IMR-90 (cell line): Measurements from ENCODE around the gene LAMA2. TPM values are rescaled to one million over a fixed set of nuclear protein-coding genes. Genes with fewer than 3 reads are reported as not detected.

Experiments used
- ATAC-seq: fragments of 200-7000 bp; cut with Tn5 transposase; 2 replicates; pipeline ENCODE4 v1.9.1; 2020; ENCODE audit warnings: low read depth, mild to moderate bottlenecking, moderate library complexity
- BruUV-seq: library from RNA; stranded (reverse); fragments of 400-500 nt; replicated peaks from 2 replicates; lab custom pipeline; 2021; lab: Mats Ljungman, UMichigan
- CTCF ChIA-PET: fragments of 300-600 bp; formaldehyde crosslinking; extraction: SDS; loops from one replicate; lab custom pipeline; 2021; ENCODE audit warnings: antibody characterized with exemption; lab: Yijun Ruan, JAX
- POLR2A ChIA-PET: fragments of 300-600 bp; sonication (Branson Sonifier 250); formaldehyde crosslinking; loops from one replicate; lab custom pipeline; 2022; ENCODE audit warnings: antibody characterized with exemption; ENCODE audit not compliant: unreplicated experiment; lab: Charles Lee
- DNase-seq: peaks from one replicate; pipeline ENCODE4 v3.0.0; 2013
- H2AFZ ChIP-seq: replicated peaks from 2 replicates; pipeline ENCODE3; 2013; ENCODE audit warnings: low read length, mild to moderate bottlenecking; ENCODE audit not compliant: poor library complexity
- H2AK5ac ChIP-seq: 2 replicates; pipeline ENCODE4 v1.6.1; 2013; ENCODE audit warnings: low read depth, low read length, inconsistent platforms
- H2AK9ac ChIP-seq: replicated peaks from 2 replicates; pipeline ENCODE3; 2013; ENCODE audit warnings: mild to moderate bottlenecking, low read depth, low read length, moderate library complexity; ENCODE audit not compliant: poor library complexity
- H2BK120ac ChIP-seq: 2 replicates; pipeline ENCODE4 v1.6.1; 2013; ENCODE audit warnings: low read depth, low read length, inconsistent platforms
- H2BK15ac ChIP-seq: 3 replicates; pipeline ENCODE4 v1.6.1; 2013; ENCODE audit warnings: low read depth, low read length, inconsistent platforms
- H2BK20ac ChIP-seq: 2 replicates; pipeline ENCODE4 v1.6.1; 2013; ENCODE audit warnings: low read depth, mild to moderate bottlenecking, inconsistent platforms, low read length, moderate library complexity
- H2BK5ac ChIP-seq: 2 replicates; pipeline ENCODE4 v1.6.1; 2013; ENCODE audit warnings: mild to moderate bottlenecking, low read depth, low read length, inconsistent platforms; ENCODE audit not compliant: poor library complexity, severe bottlenecking
- H3K14ac ChIP-seq: replicated peaks from 2 replicates; pipeline ENCODE4 v1.6.1; 2013; ENCODE audit warnings: low read depth, low read length, inconsistent platforms
- H3K18ac ChIP-seq: 2 replicates; pipeline ENCODE4 v1.6.1; 2013; ENCODE audit warnings: low read depth, low read length, control low read depth
- H3K23ac ChIP-seq: 2 replicates; pipeline ENCODE4 v1.6.1; 2013; ENCODE audit warnings: low read depth, low read length, inconsistent platforms
- H3K27ac ChIP-seq: 2 replicates; pipeline ENCODE4 v1.5.1; 2013; ENCODE audit warnings: mild to moderate bottlenecking, control low read depth, low read length; ENCODE audit not compliant: insufficient read depth
- H3K27me3 ChIP-seq: 2 replicates; pipeline ENCODE4 v1.6.1; 2013; ENCODE audit warnings: low read length; ENCODE audit not compliant: control insufficient read depth, insufficient read depth
- H3K36me3 ChIP-seq: 2 replicates; pipeline ENCODE4 v1.6.1; 2013; ENCODE audit warnings: low read length, mixed read lengths; ENCODE audit not compliant: control insufficient read depth, insufficient read depth
- H3K4ac ChIP-seq: 2 replicates; pipeline ENCODE4 v1.6.1; 2013; ENCODE audit warnings: low read depth, low read length, inconsistent platforms
- H3K4me1 ChIP-seq: 2 replicates; pipeline ENCODE4 v1.6.1; 2013; ENCODE audit warnings: low read length, mixed read lengths; ENCODE audit not compliant: control insufficient read depth, insufficient read depth
- H3K4me2 ChIP-seq: 2 replicates; pipeline ENCODE4 v1.6.1; 2013; ENCODE audit warnings: low read depth, mild to moderate bottlenecking, control low read depth, low read length, moderate library complexity
- H3K4me3 ChIP-seq: 2 replicates; pipeline ENCODE4 v1.5.1; 2013; ENCODE audit warnings: low read depth, mild to moderate bottlenecking, control low read depth, low read length, moderate library complexity; ENCODE audit not compliant: insufficient read depth
- H3K56ac ChIP-seq: 2 replicates; pipeline ENCODE4 v1.6.1; 2013; ENCODE audit warnings: low read length, inconsistent platforms; ENCODE audit not compliant: insufficient read depth; ENCODE audit errors: extremely low read depth
- H3K79me1 ChIP-seq, 2 experiments: 2 replicates each; pipeline ENCODE4 v1.6.1; 2013; ENCODE audit warnings: low read length in 2 of 2, inconsistent platforms in 1 of 2, low read depth in 1 of 2
- H3K9ac ChIP-seq: 2 replicates; pipeline ENCODE4 v1.6.1; 2013; ENCODE audit warnings: low read depth, low read length, control low read depth
- H3K9me1 ChIP-seq: 2 replicates; pipeline ENCODE4 v1.6.1; 2013; ENCODE audit warnings: low read length, inconsistent platforms; ENCODE audit not compliant: insufficient read depth
- H3K9me3 ChIP-seq: 2 replicates; pipeline ENCODE4 v1.6.1; 2013; ENCODE audit warnings: low read length; ENCODE audit not compliant: control insufficient read depth, insufficient read depth
- H4K20me1 ChIP-seq: 2 replicates; pipeline ENCODE4 v1.6.1; 2013; ENCODE audit warnings: low read length, inconsistent platforms; ENCODE audit not compliant: insufficient read depth
- H4K5ac ChIP-seq: 2 replicates; pipeline ENCODE4 v1.6.1; 2013; ENCODE audit warnings: mild to moderate bottlenecking, low read depth, low read length, control low read depth
- H4K8ac ChIP-seq, 2 experiments: 2 replicates each; pipeline ENCODE4 v1.6.1; 2013; ENCODE audit warnings: low read depth in 2 of 2, low read length in 2 of 2, control low read depth in 1 of 2, inconsistent platforms in 1 of 2
- H4K91ac ChIP-seq: 2 replicates; pipeline ENCODE4 v1.6.1; 2013; ENCODE audit warnings: low read depth, low read length, inconsistent platforms; ENCODE audit not compliant: insufficient read depth
- BHLHE40 ChIP-seq: fragments of 150-350 bp; IDR thresholded peaks from 2 replicates; pipeline ENCODE4 v1.6.1; 2016; ENCODE audit warnings: mild to moderate bottlenecking, low read depth, low read length
- CEBPB ChIP-seq: IDR thresholded peaks from 2 replicates; pipeline ENCODE4 v1.6.1; 2012; ENCODE audit warnings: low read depth, low read length, improper control_type of control experiment
- CHD1 ChIP-seq: IDR thresholded peaks from 2 replicates; pipeline ENCODE4 v1.6.1; 2012; ENCODE audit warnings: low read depth, low read length, improper control_type of control experiment
- FOS ChIP-seq: fragments of 150-350 bp; IDR thresholded peaks from 2 replicates; pipeline ENCODE4 v1.6.1; 2016; ENCODE audit warnings: low read depth, low read length
- MAFK ChIP-seq: IDR thresholded peaks from 2 replicates; pipeline ENCODE4 v1.6.1; 2012; ENCODE audit warnings: low read depth, low read length, improper control_type of control experiment
- MAZ ChIP-seq: IDR thresholded peaks from 2 replicates; pipeline ENCODE4 v1.6.1; 2012; ENCODE audit warnings: low read depth, mild to moderate bottlenecking, low read length, improper control_type of control experiment, moderate library complexity, borderline replicate concordance
- MXI1 ChIP-seq: IDR thresholded peaks from 2 replicates; pipeline ENCODE4 v1.6.1; 2012; ENCODE audit warnings: low read depth, mild to moderate bottlenecking, low read length, moderate library complexity, borderline replicate concordance
- NFE2L2 ChIP-seq: fragments of 150-350 bp; IDR thresholded peaks from 2 replicates; pipeline ENCODE4 v1.6.1; 2016; ENCODE audit warnings: low read depth, mild to moderate bottlenecking, low read length
- POLR2A ChIP-seq: IDR thresholded peaks from 2 replicates; pipeline ENCODE4 v1.6.1; 2012; ENCODE audit warnings: mild to moderate bottlenecking, low read depth, low read length
- RAD21 ChIP-seq: IDR thresholded peaks from 2 replicates; pipeline ENCODE4 v1.6.1; 2012; ENCODE audit warnings: low read length, improper control_type of control experiment
- RCOR1 ChIP-seq: IDR thresholded peaks from 2 replicates; pipeline ENCODE4 v1.6.1; 2012; ENCODE audit warnings: mild to moderate bottlenecking, low read length, improper control_type of control experiment; ENCODE audit not compliant: insufficient replicate concordance
- RFX5 ChIP-seq: IDR thresholded peaks from 2 replicates; pipeline ENCODE4 v1.8.0; 2012; ENCODE audit warnings: low read depth, mild to moderate bottlenecking, low read length, moderate library complexity
- SMC3 ChIP-seq: fragments of 150-350 bp; IDR thresholded peaks from 2 replicates; pipeline ENCODE4 v1.6.1; 2016; ENCODE audit warnings: low read depth, mild to moderate bottlenecking, antibody characterized with exemption, low read length, moderate library complexity
- WGBS, 2 experiments: methylation state at CpG; one replicate each; pipeline versions ENCODE4 v1.1.5 to v1.1.7; 2013; ENCODE audit warnings: missing lambda C conversion rate in 2 of 2; ENCODE audit not compliant: insufficient read length in 1 of 2; ENCODE audit errors: extremely low coverage in 2 of 2; 5-methylcytosine and 5-hydroxymethylcytosine counted together
- dilution Hi-C: fragments of 300-500 bp; cut with HindIII; formaldehyde crosslinking; loops from one replicate; pipeline ENCODE4 v1.14.3; 2018; ENCODE audit warnings: low sequenced_read_pairs; ENCODE audit not compliant: unreplicated experiment
- in situ Hi-C: fragments of 300-500 bp; cut with MboI; formaldehyde crosslinking; loops from 3 replicates; pipeline ENCODE4 v1.14.3; 2019; ENCODE audit warnings: low sequenced_read_pairs, inconsistent platforms, mixed read lengths
- intact Hi-C: fragments of 100-400 bp; cut with micrococcal nuclease; formaldehyde crosslinking; loops from 2 replicates; pipeline ENCODE4 v1.10.0; 2022
- polyA plus RNA-seq, 3 experiments: library from polyadenylated mRNA; depleted of rRNA; stranded (reverse); fragments of >200 nt; gene quantifications; 2 replicates each; pipeline ENCODE4 v1.2.3, GENCODE V29; 2012; ENCODE audit warnings: low replicate concordance in 1 of 3
- total RNA-seq: library from RNA; depleted of rRNA; stranded (reverse); fragments of >200 nt; gene quantifications from 2 replicates; pipeline ENCODE4 v1.2.3, GENCODE V29; 2012
- TF ChIP-seq, protein P1 (sequence below): fragments of 150-350 bp; IDR thresholded peaks from 2 replicates; pipeline ENCODE4 v1.6.1; 2016; ENCODE audit warnings: low read depth, mild to moderate bottlenecking, low read length, moderate library complexity, borderline replicate concordance
- TF ChIP-seq, protein P2 (sequence below): fragments of 150-350 bp; IDR thresholded peaks from 2 replicates; pipeline ENCODE4 v1.6.1; 2017; ENCODE audit warnings: mild to moderate bottlenecking, antibody characterized with exemption, low read length, low read depth
- TF ChIP-seq, protein P3 (sequence below): conservative IDR thresholded peaks from 2 replicates; pipeline ENCODE4 v1.5.1; 2012; ENCODE audit warnings: mild to moderate bottlenecking, low read depth, low read length, improper control_type of control experiment

LAMA2 gene
- total and polyA plus RNA-seq, 2 of the 4 experiments (the other 2 are of a cell fraction) = 9.9 to 13.3 TPM

DNA sequence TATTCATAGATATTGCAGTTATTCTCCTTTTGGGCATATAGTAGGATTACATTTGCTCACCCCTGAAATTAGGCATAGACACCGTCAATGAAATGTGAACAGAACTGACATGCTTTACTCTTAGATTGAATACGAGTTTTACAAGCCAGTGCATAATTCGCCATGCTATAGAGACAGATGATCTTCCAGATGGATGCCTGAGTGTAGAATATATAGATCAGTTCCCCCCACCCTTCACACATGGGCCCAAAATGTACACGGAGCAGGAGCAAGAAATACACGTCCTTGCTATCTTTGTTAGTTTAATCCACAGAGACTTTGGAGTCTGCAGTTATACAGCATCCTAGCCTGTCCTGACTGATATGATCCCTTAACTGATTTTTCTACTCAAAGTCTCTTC, 47.4 kb downstream of the LAMA2 start:
- Histone ChIP-seq H3K4me3 (no peak overlapping the region), H4K20me1 (no peaks in the 10 kb centered on the region), H4K5ac (no peak overlapping the region), H3K56ac (no peak overlapping the region), H2BK15ac (no peak overlapping the region), H4K8ac (no peak overlapping the region), H4K91ac (no peak overlapping the region), H3K14ac (no peak overlapping the region), H2BK20ac (no peak overlapping the region), H2AFZ (no peak overlapping the region), H3K4me2 (no peak overlapping the region), H3K9me1 (no peaks in the 10 kb centered on the region), H2BK120ac (no peak overlapping the region), H3K9me3 (no peaks in the 10 kb centered on the region), H3K4me1 (no peaks in the 10 kb centered on the region), H2AK5ac (no peak overlapping the region), H3K27ac (no peak overlapping the region), H3K4ac (no peak overlapping the region), H3K79me1 (no peaks in the 10 kb centered on the region), H3K23ac (no peak overlapping the region), H3K18ac (no peak overlapping the region), H2AK9ac (no peak overlapping the region), H2BK5ac (no peak overlapping the region), H3K27me3 (no peaks in the 10 kb centered on the region), H3K36me3 (no peaks in the 10 kb centered on the region), H3K9ac (no peak overlapping the region)
- WGBS, 2 experiments = 100% methylated on average over 1 of the region's 5 CpGs; no CpG with 5 or more reads in 1 of the 2 experiments
- in situ Hi-C loops = no loop called here
- intact Hi-C loops = no loop called here
- dilution Hi-C loops = no loop called here
- ATAC-seq (no peak), DNase-seq (no peak)
- TF ChIP-seq RAD21 (no peak), MXI1 (no peak), SMC3 (no peak), FOS (no peak), POLR2A (no peak), CHD1 (no peak), MAZ (no peak), NFE2L2 (no peak), RCOR1 (no peak), BHLHE40 (no peak), MAFK (no peak), RFX5 (no peak), CEBPB (no peak)
- TF ChIP-seq, protein P1, sequence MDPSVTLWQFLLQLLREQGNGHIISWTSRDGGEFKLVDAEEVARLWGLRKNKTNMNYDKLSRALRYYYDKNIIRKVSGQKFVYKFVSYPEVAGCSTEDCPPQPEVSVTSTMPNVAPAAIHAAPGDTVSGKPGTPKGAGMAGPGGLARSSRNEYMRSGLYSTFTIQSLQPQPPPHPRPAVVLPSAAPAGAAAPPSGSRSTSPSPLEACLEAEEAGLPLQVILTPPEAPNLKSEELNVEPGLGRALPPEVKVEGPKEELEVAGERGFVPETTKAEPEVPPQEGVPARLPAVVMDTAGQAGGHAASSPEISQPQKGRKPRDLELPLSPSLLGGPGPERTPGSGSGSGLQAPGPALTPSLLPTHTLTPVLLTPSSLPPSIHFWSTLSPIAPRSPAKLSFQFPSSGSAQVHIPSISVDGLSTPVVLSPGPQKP = no peak
- TF ChIP-seq, protein P2, sequence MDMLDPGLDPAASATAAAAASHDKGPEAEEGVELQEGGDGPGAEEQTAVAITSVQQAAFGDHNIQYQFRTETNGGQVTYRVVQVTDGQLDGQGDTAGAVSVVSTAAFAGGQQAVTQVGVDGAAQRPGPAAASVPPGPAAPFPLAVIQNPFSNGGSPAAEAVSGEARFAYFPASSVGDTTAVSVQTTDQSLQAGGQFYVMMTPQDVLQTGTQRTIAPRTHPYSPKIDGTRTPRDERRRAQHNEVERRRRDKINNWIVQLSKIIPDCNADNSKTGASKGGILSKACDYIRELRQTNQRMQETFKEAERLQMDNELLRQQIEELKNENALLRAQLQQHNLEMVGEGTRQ = no peak
- TF ChIP-seq, protein P3, sequence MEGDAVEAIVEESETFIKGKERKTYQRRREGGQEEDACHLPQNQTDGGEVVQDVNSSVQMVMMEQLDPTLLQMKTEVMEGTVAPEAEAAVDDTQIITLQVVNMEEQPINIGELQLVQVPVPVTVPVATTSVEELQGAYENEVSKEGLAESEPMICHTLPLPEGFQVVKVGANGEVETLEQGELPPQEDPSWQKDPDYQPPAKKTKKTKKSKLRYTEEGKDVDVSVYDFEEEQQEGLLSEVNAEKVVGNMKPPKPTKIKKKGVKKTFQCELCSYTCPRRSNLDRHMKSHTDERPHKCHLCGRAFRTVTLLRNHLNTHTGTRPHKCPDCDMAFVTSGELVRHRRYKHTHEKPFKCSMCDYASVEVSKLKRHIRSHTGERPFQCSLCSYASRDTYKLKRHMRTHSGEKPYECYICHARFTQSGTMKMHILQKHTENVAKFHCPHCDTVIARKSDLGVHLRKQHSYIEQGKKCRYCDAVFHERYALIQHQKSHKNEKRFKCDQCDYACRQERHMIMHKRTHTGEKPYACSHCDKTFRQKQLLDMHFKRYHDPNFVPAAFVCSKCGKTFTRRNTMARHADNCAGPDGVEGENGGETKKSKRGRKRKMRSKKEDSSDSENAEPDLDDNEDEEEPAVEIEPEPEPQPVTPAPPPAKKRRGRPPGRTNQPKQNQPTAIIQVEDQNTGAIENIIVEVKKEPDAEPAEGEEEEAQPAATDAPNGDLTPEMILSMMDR = no peak
- ChIA-PET CTCF (no interaction called here), POLR2A (no interaction called here)
- BruUV-seq = no TSS peak
